B cell (primary cell): ENCODE measurements around the gene THAP11.

Experiments used
- CTCF ChIP-seq: fragments of 200-600 bp; IDR thresholded peaks from one replicate; pipeline ENCODE4 v1.8.0; 2022; ENCODE audit warnings: antibody characterized with exemption, mild to moderate bottlenecking
- EZH2 ChIP-seq: IDR thresholded peaks from 2 replicates; pipeline ENCODE4 v1.6.1; 2012; ENCODE audit warnings: borderline replicate concordance, low read depth, mild to moderate bottlenecking, moderate library complexity, low read length; ENCODE audit not compliant: insufficient read depth, poor library complexity, severe bottlenecking

GRCh38 chr16:67825906-67826305, 16.2 kb upstream of the THAP11 start:
- TF ChIP-seq EZH2 (no peak), CTCF (no peak)
